Prostate gland (tissue), 2 donors: ENCODE results near the gene SCAMP2.

Source experiments
- POLR2A ChIP-seq: fragments of 450-650 bp; IDR thresholded peaks from one replicate; pipeline ENCODE4 v1.6.1; 2016; ENCODE audit warnings: antibody characterized with exemption, mild to moderate bottlenecking
- POLR2AphosphoS5 ChIP-seq: sonication (generic); formaldehyde crosslinking; IDR thresholded peaks from one replicate; pipeline ENCODE4 v1.6.1; 2017; ENCODE audit warnings: antibody characterized with exemption
- TF ChIP-seq, protein P1 (sequence below), 4 experiments: fragments of 200-600 bp in 2 of 4; fragments of 450-650 bp in 2 of 4; sonication (generic) in 2 of 4; IDR thresholded peaks; 1 replicate in 3 of 4; 2 replicates in 1 of 4; pipeline ENCODE4 v1.5.1; 2016 to 2019; ENCODE audit warnings: antibody characterized with exemption in 4 of 4, mild to moderate bottlenecking in 2 of 4, moderate library complexity in 2 of 4

DNA sequence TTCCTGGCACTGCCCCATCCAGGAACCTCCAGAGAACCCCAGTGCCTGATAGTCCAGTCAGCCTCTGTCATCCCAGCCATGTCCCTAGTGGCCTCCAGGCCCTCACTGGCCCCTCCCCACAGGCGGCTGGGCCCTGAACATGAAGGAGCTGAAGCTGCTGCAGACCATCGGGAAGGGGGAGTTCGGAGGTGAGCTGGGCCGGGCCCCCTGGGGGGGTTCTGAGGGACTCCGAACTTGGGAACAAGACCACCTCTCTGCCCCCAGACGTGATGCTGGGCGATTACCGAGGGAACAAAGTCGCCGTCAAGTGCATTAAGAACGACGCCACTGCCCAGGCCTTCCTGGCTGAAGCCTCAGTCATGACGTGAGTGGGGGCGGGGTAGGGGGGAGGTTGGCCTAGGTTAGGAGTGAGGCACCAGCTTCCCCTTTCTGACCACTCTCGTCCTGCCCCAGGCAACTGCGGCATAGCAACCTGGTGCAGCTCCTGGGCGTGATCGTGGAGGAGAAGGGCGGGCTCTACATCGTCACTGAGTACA, 72.5 kb downstream of the SCAMP2 start:
- no peak for TF ChIP-seq POLR2A
- TF ChIP-seq, protein P1, sequence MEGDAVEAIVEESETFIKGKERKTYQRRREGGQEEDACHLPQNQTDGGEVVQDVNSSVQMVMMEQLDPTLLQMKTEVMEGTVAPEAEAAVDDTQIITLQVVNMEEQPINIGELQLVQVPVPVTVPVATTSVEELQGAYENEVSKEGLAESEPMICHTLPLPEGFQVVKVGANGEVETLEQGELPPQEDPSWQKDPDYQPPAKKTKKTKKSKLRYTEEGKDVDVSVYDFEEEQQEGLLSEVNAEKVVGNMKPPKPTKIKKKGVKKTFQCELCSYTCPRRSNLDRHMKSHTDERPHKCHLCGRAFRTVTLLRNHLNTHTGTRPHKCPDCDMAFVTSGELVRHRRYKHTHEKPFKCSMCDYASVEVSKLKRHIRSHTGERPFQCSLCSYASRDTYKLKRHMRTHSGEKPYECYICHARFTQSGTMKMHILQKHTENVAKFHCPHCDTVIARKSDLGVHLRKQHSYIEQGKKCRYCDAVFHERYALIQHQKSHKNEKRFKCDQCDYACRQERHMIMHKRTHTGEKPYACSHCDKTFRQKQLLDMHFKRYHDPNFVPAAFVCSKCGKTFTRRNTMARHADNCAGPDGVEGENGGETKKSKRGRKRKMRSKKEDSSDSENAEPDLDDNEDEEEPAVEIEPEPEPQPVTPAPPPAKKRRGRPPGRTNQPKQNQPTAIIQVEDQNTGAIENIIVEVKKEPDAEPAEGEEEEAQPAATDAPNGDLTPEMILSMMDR (IDR thresholded peaks at IDR 0.05) = no peak
- TF ChIP-seq POLR2AphosphoS5 = no peak
